Lung microvascular endothelial cell (primary cell): ENCODE results near the gene IRF6. TPM values are rescaled to one million over a fixed set of nuclear protein-coding genes. Genes with fewer than 3 reads are reported as not detected.

Experiments
- DNase-seq, 2 donors: peaks; one replicate each; pipeline versions ENCODE4 v3.0.0 to v3.0.0-alpha.2; 2010; ENCODE audit warnings: low read depth in 2 of 2
- total RNA-seq: library from RNA; depleted of rRNA; stranded (reverse); fragments of >200 nt; gene quantifications from 2 replicates; pipeline ENCODE4 v1.2.1, GENCODE V29; 2014

The IRF6 gene
- total RNA-seq, 1 donor from 2014 or later: under 0.01 TPM

GRCh38 chr1:209790286-209791193 lies 15.4 kb downstream of the IRF6 start:
- no peak for DNase-seq

GRCh38 chr1:209789245-209789644 lies 16.7 kb downstream of the IRF6 start:
- DNase-seq: no peak

GRCh38 chr1:209787551-209787950 lies 18.4 kb downstream of the IRF6 start:
- no peak for DNase-seq

GRCh38 chr1:209786146-209786545 lies 19.8 kb downstream of the IRF6 start:
- DNase-seq: no peak

GRCh38 chr1:209785592-209785991 lies 20.4 kb downstream of the IRF6 start:
- DNase-seq: no peak

GRCh38 chr1:209784265-209785169 lies 21.4 kb downstream of the IRF6 start, which contains the start of gene C1orf74:
Gene C1orf74, minus strand, starts transcription at chr1:209784559. Its CDS starts 925 bp downstream, at chr1:209783634.
- peak; percentile 98 for DNase-seq

GRCh38 chr1:209783386-209783785 lies 22.6 kb downstream of the IRF6 start:
- DNase-seq: no peak

- no peak for DNase-seq
These were observed 25.7 kb downstream of the IRF6 start for GRCh38 chr1:209780268-209780667.

GRCh38 chr1:209778102-209778501 lies 27.8 kb downstream of the IRF6 start:
- no peak for DNase-seq

GRCh38 chr1:209777587-209777986 lies 28.4 kb downstream of the IRF6 start:
- no peak for DNase-seq

- no peak for DNase-seq
These were observed 30.3 kb downstream of the IRF6 start for GRCh38 chr1:209775678-209776077.

GRCh38 chr1:209774592-209774991 lies 31.4 kb downstream of the IRF6 start:
- no peak for DNase-seq

GRCh38 chr1:209772126-209772525 lies 33.8 kb downstream of the IRF6 start:
- DNase-seq: no peak

GRCh38 chr1:209770636-209771415 lies 35.1 kb downstream of the IRF6 start:
- DNase-seq: no peak

GRCh38 chr1:209769971-209770370 lies 36.0 kb downstream of the IRF6 start:
- DNase-seq: no peak

- peak; percentile 82 to 91 for DNase-seq
These were observed 36.6 kb downstream of the IRF6 start for GRCh38 chr1:209769171-209769904.

GRCh38 chr1:209768354-209768774 lies 37.6 kb downstream of the IRF6 start:
- DNase-seq: no peak

GRCh38 chr1:209767706-209768105 lies 38.2 kb downstream of the IRF6 start:
- no peak for DNase-seq

- DNase-seq: no peak
These were observed 38.8 kb downstream of the IRF6 start for GRCh38 chr1:209767096-209767495.

GRCh38 chr1:209766051-209766450 lies 39.9 kb downstream of the IRF6 start:
- DNase-seq: no peak
